Spleen (tissue), 11 donors: ENCODE measurements around the gene DZANK1. TPM values are rescaled to one million over a fixed set of nuclear protein-coding genes. Genes with fewer than 3 reads are reported as not detected.

Experiments
- DNase-seq: peaks from one replicate; pipeline ENCODE4 v3.0.0-alpha.2; 2020
- H3K27ac ChIP-seq, 8 donors: fragments of 200-600 bp; sonication (generic) in 7 of 8; 1 replicate in 4 of 8; 2 replicates in 4 of 8; pipeline versions ENCODE4 v1.5.0 to v1.8.0; 2016 to 2021; ENCODE audit warnings: inconsistent platforms in 4 of 8, mild to moderate bottlenecking in 4 of 8, moderate library complexity in 1 of 8
- H3K27me3 ChIP-seq, 7 donors: fragments of 200-600 bp; sonication (generic) in 6 of 7; replicated peaks in 1 of 7; 1 replicate in 4 of 7; 2 replicates in 3 of 7; pipeline versions ENCODE4 v1.5.0 to v1.8.0; 2016 to 2021; ENCODE audit warnings: inconsistent platforms in 3 of 7, mild to moderate bottlenecking in 1 of 7
- H3K36me3 ChIP-seq, 6 donors: fragments of 200-600 bp; sonication (generic) in 5 of 6; 1 replicate in 4 of 6; 2 replicates in 2 of 6; pipeline versions ENCODE4 v1.5.0 to v1.8.0; 2016 to 2021; ENCODE audit warnings: inconsistent platforms in 2 of 6
- H3K4me1 ChIP-seq, 6 donors: fragments of 200-600 bp; sonication (generic) in 5 of 6; 1 replicate in 3 of 6; 2 replicates in 3 of 6; pipeline versions ENCODE4 v1.5.0 to v1.8.0; 2016 to 2021; ENCODE audit warnings: inconsistent platforms in 3 of 6
- H3K4me3 ChIP-seq, 8 donors: fragments of 200-600 bp; sonication (generic) in 7 of 8; 1 replicate in 4 of 8; 2 replicates in 4 of 8; pipeline versions ENCODE4 v1.5.0 to v1.8.0; 2016 to 2021; ENCODE audit warnings: inconsistent platforms in 4 of 8, mild to moderate bottlenecking in 4 of 8, moderate library complexity in 2 of 8
- H3K9me3 ChIP-seq, 8 donors: fragments of 200-600 bp; sonication (generic) in 7 of 8; 1 replicate in 4 of 8; 2 replicates in 4 of 8; pipeline versions ENCODE4 v1.5.0 to v1.8.0; 2016 to 2021; ENCODE audit warnings: inconsistent platforms in 4 of 8
- POLR2A ChIP-seq, 3 donors: fragments of 450-650 bp; IDR thresholded peaks; one replicate each; pipeline ENCODE4 v1.5.1; 2017; ENCODE audit warnings: antibody characterized with exemption in 3 of 3, mild to moderate bottlenecking in 1 of 3
- POLR2AphosphoS5 ChIP-seq, 3 donors: sonication (generic); formaldehyde crosslinking; IDR thresholded peaks; one replicate each; pipeline ENCODE4 v1.5.1; 2017; ENCODE audit warnings: antibody characterized with exemption in 3 of 3
- WGBS, 5 donors: extraction: QIAGEN DNeasy Blood & Tissue Kit in 3 of 5; methylation state at CpG; one replicate each; pipeline versions ENCODE4 v1.1.5 to v1.1.7; 2013 to 2018; 5-methylcytosine and 5-hydroxymethylcytosine counted together
- intact Hi-C: fragments of 100-400 bp; cut with DNase I; formaldehyde crosslinking; loops from one replicate; pipeline ENCODE4 v1.15.0; 2023; ENCODE audit warnings: low total_unique reads
- polyA plus RNA-seq, 3 donors: library from polyadenylated mRNA; stranded (reverse); fragments of 200-250 nt; gene quantifications; one replicate each; pipeline ENCODE4 v1.2.1, GENCODE V29; 2013
- total RNA-seq, 7 donors: library from RNA; depleted of rRNA in 3 of 7; stranded (reverse); fragments of >200 nt in 3 of 7; fragmentation: NEBNext Ultra II Directional in 4 of 7; extraction: Animal tissue kit (Norgen Biotek cat#: 25700) in 4 of 7; gene quantifications; one replicate each; pipeline versions ENCODE4 v1.1.0 to v1.2.1, GENCODE V29; 2016 to 2021
- TF ChIP-seq, protein P1 (sequence below), 11 experiments: fragments of 200-600 bp in 7 of 11; fragments of 450-650 bp in 4 of 11; sonication (generic) in 4 of 11; IDR thresholded peaks in 8 of 11; conservative IDR thresholded peaks in 3 of 11; 1 replicate in 7 of 11; 2 replicates in 4 of 11; pipeline versions ENCODE4 v1.4.0 to v1.8.0; 2016 to 2021; ENCODE audit warnings: antibody characterized with exemption in 11 of 11, inconsistent platforms in 4 of 11, mild to moderate bottlenecking in 1 of 11
- donor health status: healthy with polysubstance abuse.
- donor health status: DM: no; HTN: no; CAD: no; lungs with moderate emphysema.
- donor health status: DM: no; HTN: no; CAD: no.
- donor health status: Bipolar disorder and iron deficiency.
- donor health status: healthy.
- donor health status: DM: no; HTN: no; CAD: no.
- donor health status: DM: yes; HTN: yes; CAD: no.

DZANK1 gene
- total and polyA plus RNA-seq, 10 donors = 1.4 to 4.1 (median 2.2) TPM

DNA sequence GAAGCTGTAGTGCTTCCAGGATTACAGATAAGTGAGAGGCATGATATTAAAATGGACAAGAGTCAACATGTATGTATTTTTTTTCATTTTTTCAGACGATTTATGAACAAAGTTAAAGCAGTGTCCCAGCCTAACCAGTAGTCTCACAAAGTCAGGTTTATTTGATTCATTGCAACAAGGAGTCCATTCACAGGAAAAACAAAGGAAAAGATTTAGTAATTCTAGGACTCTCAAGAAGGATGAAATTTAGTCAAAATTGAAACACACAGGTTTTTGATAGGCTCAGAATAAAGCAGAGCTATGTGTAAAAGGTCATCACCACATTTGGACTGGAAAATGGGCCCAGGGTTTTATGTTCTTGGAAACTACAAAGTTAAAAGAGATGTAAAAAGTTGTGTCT, 94.5 kb downstream of the DZANK1 start:
- WGBS, 5 donors = 59 to 71% (median 69%) methylated on average over 1 of the region's 1 CpG
- no peak for DNase-seq
- H3K9me3 ChIP-seq = peaks cover 0 to 4% (median 0%) of the 10 kb centered on the region in 8 donors
- intact Hi-C loops = no loop called here
- H3K36me3 ChIP-seq = no peaks in the 10 kb centered on the region
- H3K4me3 ChIP-seq = no peak overlapping the region
- TF ChIP-seq POLR2AphosphoS5 (IDR thresholded peaks at IDR 0.05) = no peak
- TF ChIP-seq POLR2A (IDR thresholded peaks at IDR 0.05) = no peak
- TF ChIP-seq, protein P1, sequence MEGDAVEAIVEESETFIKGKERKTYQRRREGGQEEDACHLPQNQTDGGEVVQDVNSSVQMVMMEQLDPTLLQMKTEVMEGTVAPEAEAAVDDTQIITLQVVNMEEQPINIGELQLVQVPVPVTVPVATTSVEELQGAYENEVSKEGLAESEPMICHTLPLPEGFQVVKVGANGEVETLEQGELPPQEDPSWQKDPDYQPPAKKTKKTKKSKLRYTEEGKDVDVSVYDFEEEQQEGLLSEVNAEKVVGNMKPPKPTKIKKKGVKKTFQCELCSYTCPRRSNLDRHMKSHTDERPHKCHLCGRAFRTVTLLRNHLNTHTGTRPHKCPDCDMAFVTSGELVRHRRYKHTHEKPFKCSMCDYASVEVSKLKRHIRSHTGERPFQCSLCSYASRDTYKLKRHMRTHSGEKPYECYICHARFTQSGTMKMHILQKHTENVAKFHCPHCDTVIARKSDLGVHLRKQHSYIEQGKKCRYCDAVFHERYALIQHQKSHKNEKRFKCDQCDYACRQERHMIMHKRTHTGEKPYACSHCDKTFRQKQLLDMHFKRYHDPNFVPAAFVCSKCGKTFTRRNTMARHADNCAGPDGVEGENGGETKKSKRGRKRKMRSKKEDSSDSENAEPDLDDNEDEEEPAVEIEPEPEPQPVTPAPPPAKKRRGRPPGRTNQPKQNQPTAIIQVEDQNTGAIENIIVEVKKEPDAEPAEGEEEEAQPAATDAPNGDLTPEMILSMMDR (IDR thresholded peaks at IDR 0.05 in 8 of 11, conservative IDR thresholded peaks at IDR 0.05 in 3 of 11) = no peak
- no peaks in the 10 kb centered on the region for H3K27me3 ChIP-seq
- H3K27ac ChIP-seq = no peak overlapping the region
- no peaks in the 10 kb centered on the region for H3K4me1 ChIP-seq

DNA sequence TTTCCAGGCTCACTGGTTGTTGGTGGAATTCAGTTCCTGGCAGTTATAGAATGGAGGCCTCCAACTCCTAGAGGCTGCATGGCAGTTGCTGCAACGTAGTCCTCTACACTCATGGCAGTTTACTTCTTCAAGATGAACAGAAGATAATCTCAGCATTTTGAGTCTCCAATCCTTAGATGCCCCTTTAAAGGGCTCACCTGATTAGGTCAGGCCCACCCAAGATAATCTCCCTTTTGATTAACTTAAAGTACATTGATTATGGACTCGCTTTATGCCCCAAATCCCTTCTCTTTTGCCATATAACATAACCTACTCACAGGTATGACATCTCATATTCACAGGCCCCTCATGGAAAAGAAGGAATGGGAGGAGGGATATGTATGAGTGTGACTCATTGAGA, 102.1 kb downstream of the DZANK1 start:
- no peak for DNase-seq
- Histone ChIP-seq H3K9me3 (no peaks in the 10 kb centered on the region), H3K27me3 (no peaks in the 10 kb centered on the region), H3K36me3 (no peaks in the 10 kb centered on the region), H3K27ac (no peak overlapping the region), H3K4me1 (no peaks in the 10 kb centered on the region), H3K4me3 (no peak overlapping the region)
- 63 to 77% (median 75%) methylated on average over 2 of the region's 2 CpGs for WGBS, 5 donors
- intact Hi-C loops = no loop called here
- TF ChIP-seq POLR2AphosphoS5 (IDR thresholded peaks at IDR 0.05) (no peak), POLR2A (IDR thresholded peaks at IDR 0.05) (no peak)
- TF ChIP-seq, protein P1 (IDR thresholded peaks at IDR 0.05 in 8 of 11, conservative IDR thresholded peaks at IDR 0.05 in 3 of 11) = no peak

DNA sequence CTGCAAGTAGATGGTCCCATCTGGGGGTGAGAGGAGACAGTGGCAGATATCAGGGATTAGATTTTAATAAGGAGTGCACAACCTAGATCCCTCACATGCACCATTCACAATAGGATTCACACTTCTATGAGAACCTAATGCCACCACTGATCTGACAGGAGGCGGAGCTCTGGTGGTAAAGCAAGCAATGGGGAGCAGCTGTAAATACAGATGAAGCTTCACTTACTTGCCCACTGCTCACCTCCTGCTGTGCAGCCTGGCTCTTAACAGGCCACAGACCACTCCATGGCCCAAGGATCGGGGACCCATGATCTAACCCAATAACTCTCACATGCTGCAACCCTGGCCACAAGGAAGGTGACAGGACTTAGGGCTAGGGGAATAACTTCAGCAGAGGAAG, 103.1 kb downstream of the DZANK1 start:
- H3K4me1 ChIP-seq = no peaks in the 10 kb centered on the region
- TF ChIP-seq, protein P1 (IDR thresholded peaks at IDR 0.05 in 8 of 11, conservative IDR thresholded peaks at IDR 0.05 in 3 of 11) = no peak
- no peak for TF ChIP-seq POLR2AphosphoS5 (IDR thresholded peaks at IDR 0.05)
- no peak for TF ChIP-seq POLR2A (IDR thresholded peaks at IDR 0.05)
- WGBS, 5 donors = 86 to 95% (median 89%) methylated on average over 2 of the region's 2 CpGs
- no peaks in the 10 kb centered on the region for H3K36me3 ChIP-seq
- no peaks in the 10 kb centered on the region for H3K9me3 ChIP-seq
- intact Hi-C loops = no loop called here
- H3K27me3 ChIP-seq = no peaks in the 10 kb centered on the region
- no peak overlapping the region for H3K4me3 ChIP-seq
- H3K27ac ChIP-seq = no peak overlapping the region
- no peak for DNase-seq

DNA sequence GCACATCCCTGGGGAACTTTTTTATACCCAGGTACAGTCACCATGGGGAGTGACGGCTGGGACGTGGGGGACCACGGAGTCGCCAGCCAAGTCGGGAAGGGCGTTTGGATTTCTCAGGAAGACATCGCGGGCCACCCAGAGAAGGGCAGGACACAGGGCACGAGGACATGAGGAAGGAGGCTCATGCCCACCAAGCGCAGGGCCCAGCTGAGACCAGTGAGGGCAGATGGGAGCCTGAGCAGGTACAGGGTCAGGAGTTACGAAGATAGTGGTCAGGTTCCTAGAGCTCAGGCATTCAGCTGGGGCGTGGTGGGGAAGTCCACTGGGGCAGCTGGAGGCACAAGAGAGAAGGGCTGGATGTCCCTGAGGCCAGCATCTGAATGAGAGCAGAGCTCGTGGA, 103.9 kb downstream of the DZANK1 start:
- Histone ChIP-seq H3K27ac (no peak overlapping the region), H3K36me3 (no peaks in the 10 kb centered on the region), H3K27me3 (no peaks in the 10 kb centered on the region), H3K4me3 (no peak overlapping the region), H3K9me3 (no peaks in the 10 kb centered on the region), H3K4me1 (no peaks in the 10 kb centered on the region)
- TF ChIP-seq, protein P1 (IDR thresholded peaks at IDR 0.05 in 8 of 11, conservative IDR thresholded peaks at IDR 0.05 in 3 of 11) = no peak
- TF ChIP-seq POLR2A (IDR thresholded peaks at IDR 0.05) = no peak
- no peak for TF ChIP-seq POLR2AphosphoS5 (IDR thresholded peaks at IDR 0.05)
- no peak for DNase-seq
- intact Hi-C loops = no loop called here
- 85 to 91% (median 89%) methylated on average over 13 of the region's 13 CpGs for WGBS, 5 donors
